Stimulated activated CD4-positive, alpha-beta T cell treated with anti-CD3 and anti-CD28 coated beads, Interleukin-15, amount 100 ng/mL, for 48 hours (primary cell): Measurements from ENCODE around the gene UPK1A.
A peak's percentile ranks its signal among the peaks of the same experiment; 100 is the strongest.

Source experiments
- DNase-seq, 2 donors: peaks; one replicate each; pipeline ENCODE4 v3.0.0-alpha.2; 2020; ENCODE audit warnings: low read depth in 2 of 2

The UPK1A gene

DNA sequence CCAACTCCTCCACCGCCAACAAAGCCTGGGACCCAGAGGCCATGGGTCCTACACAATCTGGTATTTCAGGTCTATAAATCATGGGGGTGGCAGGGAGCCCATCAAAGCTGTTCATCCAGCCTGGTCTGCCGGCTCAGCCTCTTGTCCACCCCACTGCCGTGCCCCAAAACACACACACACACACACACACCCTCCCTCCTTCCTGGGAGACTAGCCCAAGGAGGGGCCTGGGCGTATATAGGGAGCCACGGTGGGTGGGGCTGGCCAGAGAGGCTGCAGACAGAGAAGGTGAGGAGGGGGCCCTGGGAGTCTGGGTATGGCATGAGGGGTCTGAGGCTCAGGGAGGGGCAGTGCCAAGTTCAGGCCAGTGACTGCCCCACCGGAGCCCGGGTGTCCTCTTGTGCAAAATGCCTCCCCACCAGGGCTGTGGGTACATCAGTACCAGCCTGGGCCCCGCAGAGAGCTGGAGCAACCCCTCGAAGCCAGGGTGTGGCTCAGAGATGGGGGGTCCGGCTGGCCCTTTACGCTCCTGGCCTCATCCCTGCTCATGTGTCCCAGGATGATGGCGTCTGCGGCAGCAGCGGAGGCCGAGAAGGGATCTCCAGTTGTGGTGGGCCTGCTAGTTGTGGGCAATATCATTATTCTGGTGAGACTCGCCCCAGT, at the start of gene UPK1A:
UPK1A (plus strand) TSS at position 267 of the 663 bp plus-strand sequence; CDS start at position 563, 296 bp downstream.
- no peak for DNase-seq

GRCh38 chr19:35618857-35619256, 47.5 kb upstream of the UPK1A start:
- DNase-seq = no peak

GRCh38 chr19:35619290-35619923, 46.9 kb upstream of the UPK1A start:
- DNase-seq = no peak

GRCh38 chr19:35620001-35620400, 46.3 kb upstream of the UPK1A start:
- DNase-seq = no peak

GRCh38 chr19:35621708-35622107, 44.6 kb upstream of the UPK1A start:
- no peak for DNase-seq

GRCh38 chr19:35622750-35623149, 43.6 kb upstream of the UPK1A start:
- DNase-seq = no peak

- no peak for DNase-seq
Observed at GRCh38 chr19:35623327-35624010, 42.8 kb upstream of the UPK1A start.

GRCh38 chr19:35628264-35628564, 38.1 kb upstream of the UPK1A start:
- DNase-seq = no peak

- DNase-seq = peak; percentile 93 to 95
Observed at GRCh38 chr19:35628565-35629331, 37.6 kb upstream of the UPK1A start, which contains the start of gene RBM42. RBM42 (plus strand) TSS chr19:35629036; CDS start chr19:35629154, 118 bp downstream.

DNA sequence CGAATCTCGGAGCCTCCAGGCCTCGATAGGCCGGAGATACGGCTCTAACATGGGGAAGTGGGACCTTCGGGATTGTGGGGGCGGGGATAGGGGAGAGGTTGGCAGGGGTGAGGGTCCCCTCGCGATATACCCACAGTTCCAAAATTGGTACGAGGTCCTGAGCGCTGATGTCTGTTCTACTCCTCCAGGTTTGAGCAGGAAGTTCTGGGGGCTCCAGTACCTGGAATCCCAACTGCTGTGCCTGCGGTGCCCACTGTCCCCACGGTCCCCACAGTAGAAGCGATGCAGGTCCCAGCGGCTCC, 37.0 kb upstream of the UPK1A start:
- DNase-seq = no peak

- DNase-seq = no peak
Observed at GRCh38 chr19:35633727-35634440, 32.4 kb upstream of the UPK1A start.

DNA sequence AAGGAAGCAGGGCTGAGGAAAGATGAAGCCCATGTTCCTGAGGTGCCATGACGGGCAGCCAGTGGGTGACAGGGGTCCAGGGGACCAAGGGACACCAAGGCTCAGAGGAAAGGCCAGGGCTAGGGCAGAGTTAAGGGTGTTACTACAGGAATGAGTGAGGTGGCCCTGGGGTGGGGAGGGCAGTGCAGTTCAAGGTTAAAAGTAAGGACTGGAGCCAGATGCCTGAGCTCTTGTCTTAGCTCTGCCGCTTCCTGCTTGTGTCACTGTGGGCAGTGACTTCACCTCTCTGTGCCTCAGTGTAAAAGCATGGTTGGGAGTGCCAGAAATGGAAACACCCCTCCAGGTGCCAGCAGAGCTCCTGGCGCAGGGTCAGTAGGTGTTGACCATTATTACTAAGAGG, 29.7 kb upstream of the UPK1A start:
- no peak for DNase-seq

- no peak for DNase-seq
Observed at GRCh38 chr19:35637165-35637564, 29.2 kb upstream of the UPK1A start.

DNA sequence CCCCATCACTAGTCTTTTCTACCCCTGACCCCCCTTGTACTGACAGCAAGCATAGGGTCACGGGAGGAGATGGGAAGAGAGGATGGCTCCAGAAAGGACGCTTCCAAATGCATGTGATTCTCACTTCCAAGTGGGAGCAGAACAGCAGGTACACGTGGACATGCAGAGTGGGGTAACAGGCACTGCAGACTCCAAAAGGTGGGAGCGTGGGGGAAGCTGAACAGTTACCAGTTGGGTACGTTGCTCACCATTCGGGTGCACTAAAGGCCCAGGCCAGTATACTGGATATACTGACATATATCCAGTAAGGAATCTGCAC, 27.0 kb upstream of the UPK1A start:
- DNase-seq = no peak

GRCh38 chr19:35639863-35640262, 26.5 kb upstream of the UPK1A start:
- DNase-seq = no peak

GRCh38 chr19:35641515-35642151, 24.7 kb upstream of the UPK1A start, which contains the start of gene ETV2:
ETV2 (plus strand) TSS chr19:35641745; CDS start chr19:35642461, 716 bp downstream.
- no peak for DNase-seq

GRCh38 chr19:35642312-35642711, 24.0 kb upstream of the UPK1A start:
- DNase-seq = no peak

- no peak for DNase-seq
Observed at GRCh38 chr19:35642798-35643254, 23.5 kb upstream of the UPK1A start.

DNA sequence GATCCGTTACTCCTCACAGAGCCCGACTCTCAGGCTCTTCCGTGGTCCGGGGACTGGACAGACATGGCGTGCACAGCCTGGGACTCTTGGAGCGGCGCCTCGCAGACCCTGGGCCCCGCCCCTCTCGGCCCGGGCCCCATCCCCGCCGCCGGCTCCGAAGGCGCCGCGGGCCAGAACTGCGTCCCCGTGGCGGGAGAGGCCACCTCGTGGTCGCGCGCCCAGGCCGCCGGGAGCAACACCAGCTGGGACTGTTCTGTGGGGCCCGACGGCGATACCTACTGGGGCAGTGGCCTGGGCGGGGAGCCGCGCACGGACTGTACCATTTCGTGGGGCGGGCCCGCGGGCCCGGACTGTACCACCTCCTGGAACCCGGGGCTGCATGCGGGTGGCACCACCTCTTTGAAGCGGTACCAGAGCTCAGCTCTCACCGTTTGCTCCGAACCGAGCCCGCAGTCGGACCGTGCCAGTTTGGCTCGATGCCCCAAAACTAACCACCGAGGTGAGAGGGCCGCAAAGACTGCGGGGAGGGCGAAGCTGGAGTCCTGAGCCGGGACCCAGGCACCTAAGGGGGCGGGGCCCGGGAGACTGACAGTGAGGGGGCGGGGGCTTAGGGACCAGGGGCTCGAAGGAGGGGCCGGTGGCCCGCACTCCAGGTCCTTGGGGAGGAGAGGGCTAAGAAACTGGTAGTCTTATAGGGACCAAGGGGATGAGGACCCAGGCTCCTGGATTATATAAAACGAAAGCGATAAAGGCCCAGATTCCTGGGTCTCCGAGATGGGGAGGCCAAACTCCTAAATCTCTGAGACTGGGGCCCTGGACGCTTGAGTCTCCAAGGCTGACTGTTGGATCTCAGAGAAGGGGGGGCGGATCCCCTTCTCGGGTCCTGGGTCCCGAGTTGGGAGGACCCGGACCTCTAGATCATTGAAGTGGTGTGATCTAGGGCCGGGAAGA, 22.8 kb upstream of the UPK1A start:
- DNase-seq = peak; percentile 68 to 76
